Loucy (cell line): Measurements from ENCODE around the gene CNTN5.

Experiments
- CTCF ChIP-seq: fragments of 200-600 bp; sonication (generic); conservative IDR thresholded peaks from 2 replicates; pipeline ENCODE4 v1.5.1; 2014; ENCODE audit warnings: mild to moderate bottlenecking, antibody characterized with exemption, low read length
- EZH2phosphoT487 ChIP-seq: fragments of 200-600 bp; IDR thresholded peaks from 2 replicates; pipeline ENCODE4 v1.6.1; 2018; ENCODE audit warnings: antibody characterized with exemption, mild to moderate bottlenecking, moderate library complexity, borderline replicate concordance

GRCh38 chr11:100190395-100190794 is 1169.6 kb downstream of the CNTN5 start:
- TF ChIP-seq CTCF (no peak), EZH2phosphoT487 (no peak)
